NCI-H2081 (cell line): ENCODE measurements around the gene IFRD1.
"Not testable (repeated sequence)": the region's sequence is repeated elsewhere in the genome, so short reads cannot be mapped to it uniquely, and the experiment has no call there.

Experiments
- DNase-seq, 2 experiments: peaks; one replicate each; lab custom pipeline; 2025; lab: John Stamatoyannopoulos, UW

Gene IFRD1

DNA sequence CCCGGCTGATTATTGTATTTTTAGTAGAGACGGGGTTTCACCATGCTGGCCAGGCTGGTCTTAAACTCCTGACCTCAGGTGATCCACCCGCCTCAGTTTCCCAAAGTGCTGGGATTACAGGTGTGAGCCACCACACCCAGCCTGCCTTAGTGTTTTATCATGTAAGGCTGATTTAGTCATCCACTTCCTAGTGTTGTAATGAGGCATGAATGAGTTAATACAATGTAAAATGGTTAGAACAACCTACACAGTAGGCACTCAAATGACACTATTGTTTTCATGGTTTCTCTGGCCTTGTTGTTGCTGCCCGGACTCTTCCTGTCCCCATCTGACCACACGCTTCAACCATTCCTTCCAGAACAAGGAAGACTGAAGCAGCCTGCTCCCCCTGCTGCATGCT, 66.2 kb downstream of the IFRD1 start:
- not testable (repeated sequence) for DNase-seq

GRCh38 chr7:112517487-112517886, 67.2 kb downstream of the IFRD1 start:
- no peak for DNase-seq

- no peak for DNase-seq
Observed at GRCh38 chr7:112520787-112521186, 70.5 kb downstream of the IFRD1 start.

DNA sequence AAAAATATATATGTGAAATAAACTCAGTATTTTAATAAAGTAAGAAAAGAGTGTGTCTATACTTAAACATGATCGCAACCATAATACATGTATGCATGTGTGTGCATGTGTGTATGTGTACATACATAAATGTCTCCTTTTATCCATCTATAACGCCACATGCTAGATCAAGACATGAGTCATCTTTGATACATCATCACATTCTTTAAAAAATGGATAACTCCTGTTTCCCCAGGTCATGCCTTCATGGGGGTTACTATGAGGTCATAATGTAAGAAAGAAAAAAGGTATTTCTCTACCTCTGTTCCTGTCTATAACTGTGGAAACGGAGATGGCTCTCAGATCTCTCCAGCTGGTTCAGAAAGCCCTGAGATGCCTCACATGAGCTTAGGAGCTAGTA, 71.7 kb downstream of the IFRD1 start:
- no peak for DNase-seq

GRCh38 chr7:112523871-112524270, 73.6 kb downstream of the IFRD1 start:
- DNase-seq, result no peak
